GM13976 (cell line): ENCODE measurements around the gene ZNF22.
"Not testable (repeated sequence)": the region's sequence is repeated elsewhere in the genome, so short reads cannot be mapped to it uniquely, and the experiment has no call there.

Experiments
- DNase-seq: peaks from one replicate; pipeline ENCODE4 v3.0.0; 2012; ENCODE audit warnings: low spot score
- in situ Hi-C: fragments of 300-500 bp; cut with MboI; formaldehyde crosslinking; loops from one replicate; pipeline ENCODE4 v1.12.0; 2022; ENCODE audit warnings: low sequenced_read_pairs, mixed read lengths, inconsistent platforms; ENCODE audit not compliant: unreplicated experiment
- TF ChIP-seq, protein P1 (sequence below): IDR thresholded peaks from 2 replicates; pipeline ENCODE4 v1.5.1; 2012; ENCODE audit warnings: borderline replicate concordance, mild to moderate bottlenecking; ENCODE audit not compliant: insufficient read depth; ENCODE audit errors: extremely low read depth, missing control alignments, control extremely low read depth

Gene ZNF22

DNA sequence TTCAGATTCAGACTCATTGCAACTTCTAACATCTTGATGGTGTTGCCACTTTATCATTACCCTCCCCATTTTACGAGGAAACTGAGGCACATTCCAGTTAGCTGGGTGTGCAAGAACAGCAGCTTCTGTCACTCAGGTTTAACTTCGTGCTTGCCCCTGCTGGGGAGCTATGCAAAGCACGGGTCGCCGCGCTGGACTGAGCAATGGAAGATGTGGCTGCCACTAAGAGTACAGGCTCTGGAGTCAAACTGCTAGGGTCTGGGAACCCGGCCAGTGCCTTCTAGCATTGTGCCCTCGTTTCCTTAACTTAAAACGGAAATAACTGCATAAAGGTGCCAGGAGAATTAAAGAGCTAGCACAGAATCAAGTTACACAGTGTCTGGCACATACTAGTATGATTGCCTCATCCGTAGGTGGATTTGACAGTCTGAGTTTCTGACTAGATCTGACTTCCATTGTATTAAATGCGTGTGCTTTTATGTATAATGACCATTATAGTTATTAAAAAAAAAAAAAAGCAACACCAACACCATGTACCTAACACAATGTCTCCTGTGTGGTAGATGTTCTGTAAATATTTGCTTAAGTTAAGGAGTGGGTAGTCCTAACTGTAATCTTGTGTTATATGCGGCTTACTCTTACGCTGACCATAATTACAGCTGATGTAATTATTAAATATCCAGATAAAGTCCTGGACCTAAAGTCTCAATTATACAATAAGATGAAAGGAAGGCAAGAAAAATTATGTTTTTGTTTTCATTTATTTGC lies 842 bp downstream of the ZNF22 start:
- peak; percentile 74 for DNase-seq
- TF ChIP-seq, protein P1, sequence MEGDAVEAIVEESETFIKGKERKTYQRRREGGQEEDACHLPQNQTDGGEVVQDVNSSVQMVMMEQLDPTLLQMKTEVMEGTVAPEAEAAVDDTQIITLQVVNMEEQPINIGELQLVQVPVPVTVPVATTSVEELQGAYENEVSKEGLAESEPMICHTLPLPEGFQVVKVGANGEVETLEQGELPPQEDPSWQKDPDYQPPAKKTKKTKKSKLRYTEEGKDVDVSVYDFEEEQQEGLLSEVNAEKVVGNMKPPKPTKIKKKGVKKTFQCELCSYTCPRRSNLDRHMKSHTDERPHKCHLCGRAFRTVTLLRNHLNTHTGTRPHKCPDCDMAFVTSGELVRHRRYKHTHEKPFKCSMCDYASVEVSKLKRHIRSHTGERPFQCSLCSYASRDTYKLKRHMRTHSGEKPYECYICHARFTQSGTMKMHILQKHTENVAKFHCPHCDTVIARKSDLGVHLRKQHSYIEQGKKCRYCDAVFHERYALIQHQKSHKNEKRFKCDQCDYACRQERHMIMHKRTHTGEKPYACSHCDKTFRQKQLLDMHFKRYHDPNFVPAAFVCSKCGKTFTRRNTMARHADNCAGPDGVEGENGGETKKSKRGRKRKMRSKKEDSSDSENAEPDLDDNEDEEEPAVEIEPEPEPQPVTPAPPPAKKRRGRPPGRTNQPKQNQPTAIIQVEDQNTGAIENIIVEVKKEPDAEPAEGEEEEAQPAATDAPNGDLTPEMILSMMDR = no peak
- in situ Hi-C loops = no loop called here

GRCh38 chr10:45003432-45004000 lies 2.8 kb downstream of the ZNF22 start:
- in situ Hi-C loops = no loop called here
- TF ChIP-seq, protein P1 = no peak
- no peak for DNase-seq

DNA sequence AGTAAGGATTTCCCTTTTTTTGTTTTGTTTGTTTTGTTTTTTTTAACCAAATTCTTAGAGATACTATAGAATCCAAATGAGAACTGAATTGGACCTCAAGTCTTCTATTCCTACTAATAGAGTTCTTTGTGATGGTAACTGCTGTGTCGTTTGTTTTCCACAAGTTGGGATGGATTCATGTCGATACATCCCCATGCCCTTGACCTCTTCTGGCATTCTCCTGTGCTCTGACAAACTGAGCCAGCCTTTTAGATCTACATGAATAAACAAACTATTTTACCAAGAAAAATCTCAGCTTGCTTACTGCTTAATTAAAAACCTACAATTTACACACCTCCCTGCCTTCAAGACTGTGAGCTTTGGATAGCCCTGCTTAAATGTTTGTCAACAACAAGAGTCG lies 3.9 kb downstream of the ZNF22 start:
- TF ChIP-seq, protein P1 = no peak
- no peak for DNase-seq
- in situ Hi-C loops = no loop called here

DNA sequence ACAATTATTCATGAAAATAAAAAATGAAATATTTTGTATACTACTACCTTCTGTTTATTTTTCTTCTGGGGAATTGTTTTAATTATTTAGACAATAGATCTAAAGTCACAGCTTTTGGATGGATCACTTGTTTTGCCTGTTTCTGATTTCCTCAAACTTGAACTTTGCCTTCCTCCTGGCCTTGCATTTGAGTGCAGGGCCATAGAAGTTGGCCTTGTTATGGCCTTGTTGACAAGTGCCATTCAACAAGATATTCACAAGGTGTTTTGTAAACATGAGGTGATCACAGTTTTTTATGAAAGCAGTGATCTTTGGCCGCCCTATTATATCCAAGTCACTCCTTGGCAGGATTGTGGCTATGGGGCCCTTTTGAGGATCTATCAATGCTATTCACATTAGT lies 4.6 kb downstream of the ZNF22 start:
- in situ Hi-C loops = no loop called here
- TF ChIP-seq, protein P1 = no peak

GRCh38 chr10:45006276-45007030 lies 5.7 kb downstream of the ZNF22 start:
- TF ChIP-seq, protein P1 = no peak
- no peak for DNase-seq
- in situ Hi-C loops = no loop called here

More for the DNA sequence above, 4.6 kb downstream of the ZNF22 start:
- no peak for DNase-seq

GRCh38 chr10:45008524-45009161 lies 7.9 kb downstream of the ZNF22 start:
- in situ Hi-C loops = no loop called here
- peak; percentile 54 for DNase-seq
- TF ChIP-seq, protein P1 = peak; percentile 71

GRCh38 chr10:45014557-45014956 lies 13.8 kb downstream of the ZNF22 start:
- in situ Hi-C loops, DNase-seq: not testable (repeated sequence)
